ENCODE results near the gene ILF3. TPM values are rescaled to one million over a fixed set of nuclear protein-coding genes. Genes with fewer than 3 reads are reported as not detected.

Gene ILF3
- total RNA-seq, 1 experiment from 2014 or later = 113 TPM

DNA sequence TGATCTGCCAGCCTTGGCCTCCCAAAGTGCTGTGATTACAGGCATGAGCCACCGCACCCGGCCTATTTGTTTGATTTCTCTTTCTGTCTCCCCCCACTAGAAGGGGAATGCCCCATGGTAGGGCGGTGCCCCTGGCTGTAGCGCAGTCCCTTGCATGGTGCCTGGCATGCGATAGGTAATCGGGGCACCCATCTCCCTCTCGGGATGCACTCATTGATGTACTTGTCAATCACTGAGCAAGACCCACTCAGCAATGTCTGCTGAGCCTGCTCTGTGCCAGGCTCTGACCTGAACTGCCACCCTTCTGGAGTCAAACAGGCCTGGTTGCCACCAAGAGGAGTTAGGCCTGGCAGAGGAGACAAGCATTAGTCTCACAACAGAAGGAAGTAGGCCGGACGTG, 83.6 kb downstream of the ILF3 start:
- Histone ChIP-seq H3K9ac (ENCODE audit: low read length) (no peak overlapping the region), H4K20me1 (ENCODE audit: insufficient read depth, low read depth, low read length) (peaks cover 7% of the 10 kb centered on the region)

DNA sequence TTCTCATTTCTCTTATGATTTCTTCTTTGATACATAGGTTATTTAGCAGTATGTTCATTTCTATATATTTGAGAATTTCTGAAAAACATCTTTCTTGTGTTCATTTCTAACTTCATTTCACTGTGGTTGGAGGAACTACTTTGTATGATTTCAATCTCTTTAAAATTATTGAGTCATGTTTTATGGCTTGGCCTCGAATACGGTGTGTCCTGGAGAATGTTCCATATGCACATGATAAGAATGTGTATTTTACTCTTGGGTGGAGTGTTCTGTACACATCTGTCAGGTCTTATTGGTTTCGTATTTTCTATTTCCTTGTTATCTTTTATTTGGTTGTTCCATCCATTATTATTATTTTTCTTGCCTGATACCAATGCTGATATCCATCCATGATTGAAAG, 86.7 kb downstream of the ILF3 start:
- no peak overlapping the region for H3K4me3 ChIP-seq (ENCODE audit: low read length)
- no peak overlapping the region for H3K4me2 ChIP-seq (ENCODE audit: low read depth, low read length, poor library complexity, severe bottlenecking)
- H2AFZ ChIP-seq (ENCODE audit: low read length) = no peak overlapping the region
- peaks cover 95% of the 10 kb centered on the region for H3K79me2 ChIP-seq (ENCODE audit: low read length)
- no peaks in the 10 kb centered on the region for H3K9me2 ChIP-seq (replicated peaks; ENCODE audit: insufficient read depth, low read length)
- no peaks in the 10 kb centered on the region for H3K9me3 ChIP-seq (ENCODE audit: low read length)
- H3K9ac ChIP-seq (ENCODE audit: low read length) = no peak overlapping the region
- no peaks in the 10 kb centered on the region for H3K27me3 ChIP-seq (ENCODE audit: low read length)
- H3K4me1 ChIP-seq (ENCODE audit: low read length) = peaks cover 22% of the 10 kb centered on the region
- no peaks in the 10 kb centered on the region for H3K36me3 ChIP-seq (ENCODE audit: insufficient read depth, low read length)
- H3K27ac ChIP-seq (ENCODE audit: low read length) = no peak overlapping the region
- no peak for DNase-seq
- peaks cover 30% of the 10 kb centered on the region for H4K20me1 ChIP-seq (ENCODE audit: insufficient read depth, low read depth, low read length)

More for the DNA sequence above, 83.6 kb downstream of the ILF3 start:
- Histone ChIP-seq H2AFZ (ENCODE audit: low read length) (no peak overlapping the region), H3K27ac (ENCODE audit: low read length) (peak overlapping the region; percentile 84; the same call in 1 of the 2 replicates), H3K36me3 (ENCODE audit: insufficient read depth, low read length) (no peaks in the 10 kb centered on the region), H3K4me1 (ENCODE audit: low read length) (peaks cover 22% of the 10 kb centered on the region), H3K9me3 (ENCODE audit: low read length) (no peaks in the 10 kb centered on the region), H3K4me2 (ENCODE audit: low read depth, low read length, poor library complexity, severe bottlenecking) (no peak overlapping the region), H3K4me3 (ENCODE audit: low read length) (no peak overlapping the region), H3K79me2 (ENCODE audit: low read length) (peaks cover 94% of the 10 kb centered on the region), H3K27me3 (ENCODE audit: low read length) (no peaks in the 10 kb centered on the region), H3K9me2 (replicated peaks; ENCODE audit: insufficient read depth, low read length) (no peaks in the 10 kb centered on the region)
- DNase-seq = no peak

Small RNA genes within 50 kb of the gene (small RNA-seq; reads per million reads assigned to genes)
- gene MIR638 = not detected

Other genes starting within 250 kb of the ILF3 start
- 2.6 and 2.9 TPM in 2 replicates for gene PDE4A, start 233.8 kb upstream of the ILF3 start, total RNA-seq (2014; rRNA removed; shearing (Covaris generic); ENCODE audit: low replicate concordance)
- gene KEAP1, start 151.0 kb upstream of the ILF3 start, total RNA-seq (2014; rRNA removed; shearing (Covaris generic); ENCODE audit: low replicate concordance) = 25.0 and 53.9 TPM in 2 replicates
- not detected in 2 replicates for gene S1PR5, start 136.9 kb upstream of the ILF3 start, total RNA-seq (2014; rRNA removed; shearing (Covaris generic); ENCODE audit: low replicate concordance)
- gene ATG4D, start 110.4 kb upstream of the ILF3 start, total RNA-seq (2014; rRNA removed; shearing (Covaris generic); ENCODE audit: low replicate concordance) = 7.0 and 15.2 TPM in 2 replicates
- 30.0 and 41.7 TPM in 2 replicates for gene KRI1, start 88.3 kb upstream of the ILF3 start, total RNA-seq (2014; rRNA removed; shearing (Covaris generic); ENCODE audit: low replicate concordance)
- gene CDKN2D, start 85.4 kb upstream of the ILF3 start, total RNA-seq (2014; rRNA removed; shearing (Covaris generic); ENCODE audit: low replicate concordance) = 2.3 and 3.7 TPM in 2 replicates
- not detected in 2 replicates for gene AP1M2, start 67.0 kb upstream of the ILF3 start, total RNA-seq (2014; rRNA removed; shearing (Covaris generic); ENCODE audit: low replicate concordance)
- gene SLC44A2, start 28.8 kb upstream of the ILF3 start, total RNA-seq (2014; rRNA removed; shearing (Covaris generic); ENCODE audit: low replicate concordance) = 38.2 and 48.0 TPM in 2 replicates
- 28.2 and 44.4 TPM in 2 replicates for gene QTRT1, start 47.1 kb downstream of the ILF3 start, total RNA-seq (2014; rRNA removed; shearing (Covaris generic); ENCODE audit: low replicate concordance)
- 91.1 and 93.7 TPM in 2 replicates for gene DNM2, start 63.7 kb downstream of the ILF3 start, total RNA-seq (2014; rRNA removed; shearing (Covaris generic); ENCODE audit: low replicate concordance)
- 10.2 and 24.4 TPM in 2 replicates for gene TMED1, start 181.9 kb downstream of the ILF3 start, total RNA-seq (2014; rRNA removed; shearing (Covaris generic); ENCODE audit: low replicate concordance)
- 6.1 and 12.9 TPM in 2 replicates for gene C19orf38, start 194.1 kb downstream of the ILF3 start, total RNA-seq (2014; rRNA removed; shearing (Covaris generic); ENCODE audit: low replicate concordance)
- 32.7 and 38.2 TPM in 2 replicates for gene CARM1, start 217.2 kb downstream of the ILF3 start, total RNA-seq (2014; rRNA removed; shearing (Covaris generic); ENCODE audit: low replicate concordance)

All from Karpas-422 (cell line).